ENCODE data around the gene PAGE4. TPM values are rescaled to one million over a fixed set of nuclear protein-coding genes. Genes with fewer than 3 reads are reported as not detected.

The PAGE4 gene
- total RNA-seq, 4 donors from 2014 or later = 1.5 to 77.2 TPM; not detected in 2

- TF ChIP-seq CTCF (IDR thresholded peaks at IDR 0.05) = peak; percentile 30 to 59 (median 43)
- peak; percentile 23 to 59 for TF ChIP-seq POLR2A (IDR thresholded peaks at IDR 0.05)
- intact Hi-C loops (cut with DNase I; ENCODE audit: low total_unique reads) = no loop called here
- no peaks in the 10 kb centered on the region for H3K27me3 ChIP-seq
- peak within 1 kb of the TSS; percentile 48 to 58 for H3K4me3 ChIP-seq
- DNase-seq = peak; percentile 77 to 84
- no peaks in the 10 kb centered on the region for H3K4me1 ChIP-seq
- no peaks in the 10 kb centered on the region for H3K9me3 ChIP-seq
- no peaks in the 10 kb centered on the region for H3K36me3 ChIP-seq
- peak within 1 kb of the TSS; percentile 83 to 86 for H3K27ac ChIP-seq
Measured at GRCh38 chrX:49878834-49879655, 49.9 kb downstream of the PAGE4 start, which contains the start of gene USP27X. Gene USP27X (plus strand): TSS chrX:49879484. CDS start chrX:49880308, 824 bp downstream.

GRCh38 chrX:49879656-49880277 is 50.7 kb downstream of the PAGE4 start:
- DNase-seq = no peak
- H3K27ac ChIP-seq = peak overlapping the region; percentile 83 to 86
- no peaks in the 10 kb centered on the region for H3K27me3 ChIP-seq
- intact Hi-C loops (cut with DNase I; ENCODE audit: low total_unique reads) = no loop called here
- H3K36me3 ChIP-seq = no peaks in the 10 kb centered on the region
- peak overlapping the region; percentile 48 to 58 for H3K4me3 ChIP-seq
- TF ChIP-seq CTCF (IDR thresholded peaks at IDR 0.05) (no peak), POLR2A (IDR thresholded peaks at IDR 0.05) (no peak)
- no peaks in the 10 kb centered on the region for H3K9me3 ChIP-seq
- H3K4me1 ChIP-seq = no peaks in the 10 kb centered on the region

- Histone ChIP-seq H3K9me3 (no peaks in the 10 kb centered on the region), H3K4me3 (no peak overlapping the region), H3K27me3 (no peaks in the 10 kb centered on the region), H3K27ac (no peak overlapping the region), H3K36me3 (no peaks in the 10 kb centered on the region), H3K4me1 (no peaks in the 10 kb centered on the region)
- no peak for TF ChIP-seq POLR2A (IDR thresholded peaks at IDR 0.05)
- TF ChIP-seq CTCF (IDR thresholded peaks at IDR 0.05) = no peak
- intact Hi-C loops (cut with DNase I; ENCODE audit: low total_unique reads) = no loop called here
- no peak for DNase-seq
Measured at GRCh38 chrX:49880668-49881067, 51.6 kb downstream of the PAGE4 start.

Other genes with a start within 250 kb of the PAGE4 start
- gene GAGE12H, start 249.4 kb upstream of the PAGE4 start, total RNA-seq = not detected
- not detected for gene GAGE2A, start 239.8 kb upstream of the PAGE4 start, total RNA-seq
- not detected for gene GAGE1, start 230.3 kb upstream of the PAGE4 start, total RNA-seq
- not detected for gene PAGE1, start 133.3 kb upstream of the PAGE4 start, total RNA-seq
- gene USP27X, start 50.2 kb downstream of the PAGE4 start, total RNA-seq = 10 to 100 TPM in 1 of 4 donors, 1 to 10 TPM in 2, under 1 TPM in 1; 0.59 to 15.6 (median 4.1) TPM
- gene CLCN5, start 93.3 kb downstream of the PAGE4 start, total RNA-seq = 10 to 100 TPM in 2 of 4 donors, 1 to 10 TPM in 2; 6.4 to 81.2 (median 11.0) TPM